Smooth muscle cell (in vitro differentiated cells): ENCODE measurements around the gene TMEM184C. TPM values are rescaled to one million over a fixed set of nuclear protein-coding genes. Genes with fewer than 3 reads are reported as not detected.

Source experiments
- DNase-seq: peaks from one replicate; lab custom pipeline; 2025; ENCODE audit not compliant: unreplicated experiment; lab: John Stamatoyannopoulos, UW
- H2AFZ ChIP-seq: fragments of 200-600 bp; sonication (generic); 2 replicates; pipeline ENCODE4 v1.6.0; 2016; ENCODE audit warnings: antibody characterized with exemption, low read depth, mild to moderate bottlenecking
- H3F3A ChIP-seq: fragments of 200-600 bp; sonication (generic); 2 replicates; pipeline ENCODE4 v1.6.0; 2017; ENCODE audit warnings: antibody characterized with exemption, low read depth
- H3K27ac ChIP-seq: fragments of 200-600 bp; sonication (generic); 2 replicates; pipeline ENCODE4 v1.5.1; 2016; ENCODE audit warnings: low read depth, mild to moderate bottlenecking
- H3K27me3 ChIP-seq: fragments of 200-600 bp; sonication (generic); 2 replicates; pipeline ENCODE4 v1.6.1; 2016; ENCODE audit warnings: low read depth, mild to moderate bottlenecking
- H3K36me3 ChIP-seq: fragments of 200-600 bp; sonication (generic); 2 replicates; pipeline ENCODE4 v1.5.1; 2016; ENCODE audit warnings: low read depth
- H3K4me1 ChIP-seq: fragments of 200-600 bp; sonication (generic); 2 replicates; pipeline ENCODE4 v1.5.1; 2016; ENCODE audit warnings: low read depth
- H3K4me2 ChIP-seq: fragments of 200-600 bp; sonication (generic); 2 replicates; pipeline ENCODE4 v1.6.0; 2016; ENCODE audit warnings: mild to moderate bottlenecking
- H3K4me3 ChIP-seq: fragments of 200-600 bp; sonication (generic); 2 replicates; pipeline ENCODE4 v1.5.1; 2016; ENCODE audit warnings: mild to moderate bottlenecking
- H3K79me2 ChIP-seq: fragments of 200-600 bp; sonication (generic); 2 replicates; pipeline ENCODE4 v1.6.0; 2016; ENCODE audit warnings: low read depth, mild to moderate bottlenecking
- H3K9ac ChIP-seq: fragments of 200-600 bp; sonication (generic); 2 replicates; pipeline ENCODE4 v1.6.0; 2016; ENCODE audit warnings: low read depth
- H3K9me3 ChIP-seq: fragments of 200-600 bp; sonication (generic); replicated peaks from 2 replicates; pipeline ENCODE4 v1.5.1; 2016; ENCODE audit warnings: low read depth
- H4K20me1 ChIP-seq: fragments of 200-600 bp; sonication (generic); 2 replicates; pipeline ENCODE4 v1.6.0; 2016; ENCODE audit warnings: low read depth
- WGBS: methylation state at CpG from one replicate; pipeline ENCODE4 v1.1.7; 2016; ENCODE audit warnings: low lambda C conversion rate; 5-methylcytosine and 5-hydroxymethylcytosine counted together
- polyA plus RNA-seq: library from polyadenylated mRNA; unstranded; fragments of >200 nt; fragmentation: Nextera tagmentation; extraction: Ambion mirVana; gene quantifications from 2 replicates; pipeline ENCODE4 v1.2.1, GENCODE V29; 2016
- total RNA-seq: library from RNA; depleted of rRNA; stranded (reverse); fragments of >200 nt; gene quantifications from 2 replicates; pipeline ENCODE4 v1.2.3, GENCODE V29; 2014
- TF ChIP-seq, protein P1 (sequence below): fragments of 200-600 bp; sonication (generic); IDR thresholded peaks from 2 replicates; pipeline ENCODE4 v1.5.1; 2017; ENCODE audit warnings: borderline replicate concordance, mild to moderate bottlenecking, antibody characterized with exemption; ENCODE audit not compliant: insufficient read depth, poor library complexity, severe bottlenecking

TMEM184C gene
- total and polyA plus RNA-seq, 2 experiments from 2014 or later: 21.6 to 33.2 TPM

DNA sequence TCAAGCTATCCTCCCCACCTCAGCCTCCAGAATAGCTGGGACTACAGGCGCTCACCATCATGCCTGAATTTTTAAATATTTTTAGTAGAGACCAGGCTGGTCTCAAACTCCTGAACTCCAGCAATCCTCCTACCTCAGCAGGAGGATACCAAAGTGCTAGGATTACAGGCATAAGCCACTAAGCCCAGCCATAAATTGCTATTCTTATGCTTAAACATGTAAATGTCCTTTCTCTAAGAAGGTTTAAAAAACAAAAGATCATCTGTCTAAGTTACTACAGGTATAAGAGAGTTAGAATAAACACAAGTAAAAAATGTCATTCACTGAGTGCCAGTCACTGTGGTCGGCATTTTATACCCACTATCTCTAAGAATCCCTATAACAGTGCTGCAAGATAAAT lies 38.4 kb downstream of the TMEM184C start:
- H3K9me3 ChIP-seq: no peaks in the 10 kb centered on the region
- no peak overlapping the region for H3K27ac ChIP-seq
- no peaks in the 10 kb centered on the region for H4K20me1 ChIP-seq
- H3K4me2 ChIP-seq: no peak overlapping the region
- WGBS: 97% methylated on average over 2 of the region's 2 CpGs
- DNase-seq: no peak
- no peak overlapping the region for H3K9ac ChIP-seq
- no peaks in the 10 kb centered on the region for H3F3A ChIP-seq
- no peaks in the 10 kb centered on the region for H3K4me1 ChIP-seq
- H3K4me3 ChIP-seq: no peak overlapping the region
- H2AFZ ChIP-seq: no peak overlapping the region
- TF ChIP-seq, protein P1, sequence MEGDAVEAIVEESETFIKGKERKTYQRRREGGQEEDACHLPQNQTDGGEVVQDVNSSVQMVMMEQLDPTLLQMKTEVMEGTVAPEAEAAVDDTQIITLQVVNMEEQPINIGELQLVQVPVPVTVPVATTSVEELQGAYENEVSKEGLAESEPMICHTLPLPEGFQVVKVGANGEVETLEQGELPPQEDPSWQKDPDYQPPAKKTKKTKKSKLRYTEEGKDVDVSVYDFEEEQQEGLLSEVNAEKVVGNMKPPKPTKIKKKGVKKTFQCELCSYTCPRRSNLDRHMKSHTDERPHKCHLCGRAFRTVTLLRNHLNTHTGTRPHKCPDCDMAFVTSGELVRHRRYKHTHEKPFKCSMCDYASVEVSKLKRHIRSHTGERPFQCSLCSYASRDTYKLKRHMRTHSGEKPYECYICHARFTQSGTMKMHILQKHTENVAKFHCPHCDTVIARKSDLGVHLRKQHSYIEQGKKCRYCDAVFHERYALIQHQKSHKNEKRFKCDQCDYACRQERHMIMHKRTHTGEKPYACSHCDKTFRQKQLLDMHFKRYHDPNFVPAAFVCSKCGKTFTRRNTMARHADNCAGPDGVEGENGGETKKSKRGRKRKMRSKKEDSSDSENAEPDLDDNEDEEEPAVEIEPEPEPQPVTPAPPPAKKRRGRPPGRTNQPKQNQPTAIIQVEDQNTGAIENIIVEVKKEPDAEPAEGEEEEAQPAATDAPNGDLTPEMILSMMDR: no peak
- H3K27me3 ChIP-seq: no peaks in the 10 kb centered on the region
- H3K79me2 ChIP-seq: peaks cover 8% of the 10 kb centered on the region
- H3K36me3 ChIP-seq: no peaks in the 10 kb centered on the region

DNA sequence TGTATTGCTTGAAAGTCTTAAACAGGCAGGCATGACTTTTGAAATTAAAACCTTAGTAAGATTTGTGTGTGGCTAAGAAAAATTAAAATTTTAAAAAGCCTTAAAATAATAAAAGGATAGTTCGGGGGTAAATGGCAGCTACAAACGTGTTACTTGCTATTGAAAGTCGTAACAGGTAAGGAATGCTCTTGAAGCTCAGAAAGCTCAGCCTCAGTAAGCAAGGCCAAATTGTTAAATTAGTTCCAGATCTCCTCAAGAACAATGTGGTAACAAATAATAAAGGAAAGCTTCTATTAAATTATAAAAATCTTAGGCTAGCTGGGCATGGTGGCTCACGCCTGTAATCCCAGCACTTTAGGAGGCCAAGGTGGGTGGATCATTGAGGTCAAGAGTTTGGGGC lies 41.3 kb downstream of the TMEM184C start:
- H3K79me2 ChIP-seq: no peaks in the 10 kb centered on the region
- no peaks in the 10 kb centered on the region for H3F3A ChIP-seq
- TF ChIP-seq, protein P1: no peak
- H3K4me1 ChIP-seq: no peaks in the 10 kb centered on the region
- no peak overlapping the region for H3K9ac ChIP-seq
- DNase-seq: no peak
- no peak overlapping the region for H3K27ac ChIP-seq
- H2AFZ ChIP-seq: no peak overlapping the region
- no peak overlapping the region for H3K4me2 ChIP-seq
- no peaks in the 10 kb centered on the region for H3K27me3 ChIP-seq
- WGBS: 97% methylated on average over 4 of the region's 4 CpGs
- H3K9me3 ChIP-seq: no peaks in the 10 kb centered on the region
- H3K4me3 ChIP-seq: no peak overlapping the region
- no peaks in the 10 kb centered on the region for H4K20me1 ChIP-seq
- no peaks in the 10 kb centered on the region for H3K36me3 ChIP-seq

DNA sequence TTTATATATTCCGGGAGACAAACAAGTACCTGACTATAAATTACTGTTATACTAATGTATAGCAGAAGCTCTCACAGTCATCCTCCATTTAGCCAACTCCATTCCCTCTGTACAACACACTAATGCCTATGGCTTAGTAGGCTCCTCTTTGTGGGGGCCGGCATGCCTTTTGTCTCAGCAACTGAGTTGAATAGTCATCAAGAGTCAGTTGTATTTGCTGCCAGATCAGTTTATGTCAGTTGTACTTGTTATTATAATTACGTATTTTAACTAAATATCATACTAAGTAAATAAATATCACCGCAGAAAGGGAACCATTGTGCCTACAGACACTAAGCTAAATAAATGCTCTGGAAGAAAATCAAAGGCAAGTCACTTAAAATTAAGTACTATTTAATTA lies 56.9 kb downstream of the TMEM184C start:
- H3K9ac ChIP-seq: no peak overlapping the region
- WGBS: 96% methylated on average over 4 of the region's 4 CpGs
- H3K9me3 ChIP-seq: no peaks in the 10 kb centered on the region
- no peaks in the 10 kb centered on the region for H3K79me2 ChIP-seq
- no peaks in the 10 kb centered on the region for H3K27me3 ChIP-seq
- H3K4me2 ChIP-seq: no peak overlapping the region
- TF ChIP-seq, protein P1: no peak
- DNase-seq: no peak
- H3K27ac ChIP-seq: no peak overlapping the region
- H3K4me3 ChIP-seq: no peak overlapping the region
- H4K20me1 ChIP-seq: no peaks in the 10 kb centered on the region
- H2AFZ ChIP-seq: no peak overlapping the region
- H3F3A ChIP-seq: no peaks in the 10 kb centered on the region
- H3K4me1 ChIP-seq: no peaks in the 10 kb centered on the region
- no peaks in the 10 kb centered on the region for H3K36me3 ChIP-seq

DNA sequence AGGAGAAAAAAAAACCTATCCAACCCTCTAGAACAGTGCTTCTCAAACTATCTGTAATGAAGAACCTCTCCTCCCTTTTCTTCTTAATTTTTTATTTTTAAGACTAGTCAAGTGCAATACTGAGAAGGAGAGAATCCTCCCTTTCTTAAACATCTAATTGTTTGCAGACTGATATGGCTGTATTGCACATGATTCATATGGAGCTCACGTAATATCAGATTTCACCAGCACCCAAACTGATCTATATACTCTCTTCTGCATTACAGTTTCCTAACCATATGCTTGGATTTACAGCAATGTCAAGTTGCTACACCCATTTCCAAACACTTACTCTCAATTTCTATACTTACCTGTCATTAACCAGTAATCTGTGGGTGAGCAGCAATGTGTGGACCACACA lies 57.3 kb downstream of the TMEM184C start:
- DNase-seq: no peak
- H3F3A ChIP-seq: no peaks in the 10 kb centered on the region
- no peak overlapping the region for H3K4me3 ChIP-seq
- WGBS: 97% methylated on average over 1 of the region's 1 CpG
- H3K36me3 ChIP-seq: no peaks in the 10 kb centered on the region
- H3K4me1 ChIP-seq: no peaks in the 10 kb centered on the region
- TF ChIP-seq, protein P1: no peak
- H3K79me2 ChIP-seq: no peaks in the 10 kb centered on the region
- no peak overlapping the region for H3K27ac ChIP-seq
- no peak overlapping the region for H3K4me2 ChIP-seq
- no peaks in the 10 kb centered on the region for H3K9me3 ChIP-seq
- no peaks in the 10 kb centered on the region for H3K27me3 ChIP-seq
- no peaks in the 10 kb centered on the region for H4K20me1 ChIP-seq
- no peak overlapping the region for H2AFZ ChIP-seq
- H3K9ac ChIP-seq: no peak overlapping the region
